Muscle layer of colon (tissue), 2 donors: ENCODE data around the gene TMEM208.

Experiments used
- H3K27ac ChIP-seq: one replicate; pipeline ENCODE4 v1.7.0; 2013; ENCODE audit warnings: low read depth, mild to moderate bottlenecking, low read length, moderate library complexity
- H3K27me3 ChIP-seq, 2 donors: one replicate each; pipeline ENCODE4 v1.7.0; 2013; ENCODE audit warnings: low read length in 2 of 2, mild to moderate bottlenecking in 2 of 2; ENCODE audit not compliant: insufficient read depth in 2 of 2, control insufficient read depth in 1 of 2
- H3K36me3 ChIP-seq: one replicate; pipeline ENCODE4 v1.7.0; 2013; ENCODE audit warnings: mild to moderate bottlenecking, low read length; ENCODE audit not compliant: insufficient read depth
- H3K4me1 ChIP-seq: one replicate; pipeline ENCODE4 v1.7.0; 2013; ENCODE audit warnings: mild to moderate bottlenecking, low read length; ENCODE audit not compliant: insufficient read depth
- H3K4me3 ChIP-seq, 2 donors: one replicate each; pipeline ENCODE4 v1.7.0; 2013; ENCODE audit warnings: low read length in 2 of 2, low read depth in 1 of 2, mild to moderate bottlenecking in 1 of 2, moderate library complexity in 1 of 2
- H3K9ac ChIP-seq: one replicate; pipeline ENCODE4 v1.7.0; 2013; ENCODE audit warnings: low read length
- H3K9me3 ChIP-seq: one replicate; pipeline ENCODE4 v1.7.0; 2013; ENCODE audit warnings: mild to moderate bottlenecking, low read length
- donor health status: abdominal sarcoma.
- donor health status: Adenocarcinoma of cecum.

The TMEM208 gene

DNA sequence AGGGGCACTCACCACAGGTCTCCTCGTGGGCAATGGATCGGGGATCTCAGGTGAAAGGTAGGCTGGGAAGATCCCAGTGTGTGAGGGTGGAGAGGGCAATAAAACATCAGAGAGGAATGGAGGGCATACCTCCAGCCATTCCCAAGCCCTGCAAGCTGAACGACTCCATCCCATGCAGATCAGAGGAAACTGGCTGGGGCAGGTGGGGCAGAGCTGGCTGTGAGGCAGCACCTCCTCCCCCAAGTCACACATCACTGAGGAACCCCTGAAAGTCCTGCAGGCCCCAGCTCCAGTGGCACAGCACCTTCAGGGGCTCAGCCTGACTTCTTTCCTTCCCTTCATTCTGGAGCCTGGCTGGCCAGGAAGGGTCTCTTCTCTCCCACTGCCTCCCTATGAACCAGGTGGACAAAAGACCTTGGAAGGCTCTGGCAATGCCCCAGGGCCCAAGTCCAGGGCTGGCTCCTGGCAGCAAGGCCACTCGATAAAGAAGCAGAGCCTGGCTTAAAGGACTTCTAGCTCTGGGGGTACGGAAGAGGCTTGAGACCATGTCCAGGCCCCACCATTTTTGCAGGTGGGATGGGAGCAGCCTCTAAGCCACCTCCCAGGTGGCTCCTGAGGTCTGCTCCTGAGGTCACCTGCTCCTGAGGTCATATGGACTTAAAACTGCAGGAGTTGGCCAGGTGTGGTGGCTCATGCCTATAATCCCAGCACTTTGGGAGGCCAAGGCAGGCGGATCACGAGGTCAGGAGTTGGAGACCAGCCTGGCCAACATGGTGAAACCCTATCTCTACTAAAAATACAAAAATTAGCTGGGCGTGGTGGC, 13.5 kb upstream of the TMEM208 start:
- H3K4me1 ChIP-seq = no peaks in the 10 kb centered on the region
- H3K9me3 ChIP-seq = no peaks in the 10 kb centered on the region
- no peak overlapping the region for H3K4me3 ChIP-seq
- no peak overlapping the region for H3K9ac ChIP-seq
- H3K27me3 ChIP-seq = no peaks in the 10 kb centered on the region
- H3K27ac ChIP-seq = no peak overlapping the region
- no peaks in the 10 kb centered on the region for H3K36me3 ChIP-seq

DNA sequence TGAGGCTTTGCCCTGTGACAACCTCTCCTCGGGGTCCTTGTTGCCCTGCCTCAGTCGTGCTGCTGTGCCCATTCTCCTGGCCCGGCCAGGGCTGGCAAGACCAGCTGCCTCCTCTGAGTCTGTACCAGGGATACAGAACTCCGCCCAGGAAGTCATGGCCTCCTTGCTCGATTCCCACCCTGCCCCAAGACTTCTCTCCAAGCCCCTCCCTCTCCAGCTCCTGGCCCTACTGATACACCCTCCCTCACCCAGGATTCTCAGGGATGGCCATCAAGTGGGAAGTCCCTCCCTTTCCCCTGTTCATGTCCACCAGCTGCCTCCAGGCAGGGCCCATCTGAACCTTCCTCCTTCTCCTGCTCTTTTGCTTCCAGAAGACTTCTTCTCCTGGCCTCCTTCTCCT, 11.2 kb upstream of the TMEM208 start:
- Histone ChIP-seq H3K4me3 (no peak overlapping the region), H3K9me3 (no peaks in the 10 kb centered on the region), H3K36me3 (no peaks in the 10 kb centered on the region), H3K27me3 (no peaks in the 10 kb centered on the region), H3K9ac (no peak overlapping the region), H3K4me1 (no peaks in the 10 kb centered on the region), H3K27ac (no peak overlapping the region)

DNA sequence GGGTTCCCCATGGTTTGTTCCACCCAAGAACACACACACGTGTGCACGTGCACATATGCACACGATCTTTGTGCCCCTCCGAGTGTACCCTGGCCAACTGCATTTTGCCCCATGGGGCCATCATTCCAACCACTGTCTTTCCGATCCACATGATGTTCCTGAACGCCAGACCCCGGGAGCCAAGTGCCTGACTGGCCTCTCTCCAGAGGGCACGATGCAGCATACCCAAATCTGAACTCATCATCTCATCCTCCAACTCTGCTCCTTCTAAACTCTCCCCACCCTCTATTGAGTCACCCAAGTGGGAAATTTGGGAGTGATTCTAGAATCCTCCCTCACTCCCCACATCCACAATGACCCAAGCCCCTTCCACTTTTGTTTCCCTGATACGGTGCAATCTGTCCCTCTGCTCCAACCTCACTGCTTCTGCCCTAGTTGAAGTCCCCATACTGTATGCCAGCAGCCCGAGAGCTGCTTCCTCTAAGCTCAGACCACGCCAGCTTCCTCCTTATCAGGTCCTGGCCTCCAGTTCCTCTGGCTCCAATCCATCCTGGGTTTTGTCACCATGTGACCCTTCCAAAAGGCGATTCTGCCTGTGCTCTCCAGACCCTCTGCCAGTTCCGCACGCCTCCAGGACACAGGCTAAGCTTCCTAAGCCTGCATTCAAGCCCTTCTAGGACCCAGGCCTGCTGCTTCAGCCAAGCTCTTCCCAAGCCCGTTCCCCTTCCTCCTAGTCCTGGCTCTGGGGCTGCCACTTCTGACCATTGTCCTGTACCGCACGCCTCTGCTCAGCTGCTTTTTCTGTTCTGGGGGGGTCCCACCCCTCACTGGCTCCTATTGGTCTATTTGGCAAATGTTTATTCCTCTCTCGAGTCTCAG, 10.1 kb upstream of the TMEM208 start:
- Histone ChIP-seq H3K4me3 (no peak overlapping the region), H3K9me3 (no peaks in the 10 kb centered on the region), H3K27me3 (no peaks in the 10 kb centered on the region), H3K9ac (no peak overlapping the region), H3K27ac (peak overlapping the region; percentile 44), H3K36me3 (no peaks in the 10 kb centered on the region), H3K4me1 (no peaks in the 10 kb centered on the region)

DNA sequence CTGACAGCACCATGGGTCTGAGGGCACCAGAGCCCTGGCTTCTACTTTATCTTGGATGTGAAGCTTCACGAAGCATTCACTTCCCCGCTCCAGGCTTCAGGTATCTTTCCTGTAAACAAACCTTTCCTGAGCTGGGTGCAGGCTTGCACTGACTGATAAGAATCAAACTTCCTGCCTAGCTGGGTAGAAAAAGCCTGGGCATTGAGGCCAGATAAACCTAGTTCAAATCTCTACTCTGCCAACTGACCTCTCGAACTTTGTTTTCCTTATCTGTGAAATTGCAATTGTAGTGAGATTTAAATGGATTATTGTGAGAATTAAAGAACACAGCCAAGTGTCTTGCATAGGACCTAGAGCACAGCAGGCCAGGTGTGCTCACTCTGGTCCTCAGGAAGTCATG, 2.9 kb upstream of the TMEM208 start:
- H3K4me1 ChIP-seq = peaks cover 20% of the 10 kb centered on the region
- peaks cover 12% of the 10 kb centered on the region for H3K36me3 ChIP-seq
- no peak overlapping the region for H3K4me3 ChIP-seq
- no peak overlapping the region for H3K9ac ChIP-seq
- no peaks in the 10 kb centered on the region for H3K9me3 ChIP-seq
- H3K27ac ChIP-seq = no peak overlapping the region
- H3K27me3 ChIP-seq = no peaks in the 10 kb centered on the region

DNA sequence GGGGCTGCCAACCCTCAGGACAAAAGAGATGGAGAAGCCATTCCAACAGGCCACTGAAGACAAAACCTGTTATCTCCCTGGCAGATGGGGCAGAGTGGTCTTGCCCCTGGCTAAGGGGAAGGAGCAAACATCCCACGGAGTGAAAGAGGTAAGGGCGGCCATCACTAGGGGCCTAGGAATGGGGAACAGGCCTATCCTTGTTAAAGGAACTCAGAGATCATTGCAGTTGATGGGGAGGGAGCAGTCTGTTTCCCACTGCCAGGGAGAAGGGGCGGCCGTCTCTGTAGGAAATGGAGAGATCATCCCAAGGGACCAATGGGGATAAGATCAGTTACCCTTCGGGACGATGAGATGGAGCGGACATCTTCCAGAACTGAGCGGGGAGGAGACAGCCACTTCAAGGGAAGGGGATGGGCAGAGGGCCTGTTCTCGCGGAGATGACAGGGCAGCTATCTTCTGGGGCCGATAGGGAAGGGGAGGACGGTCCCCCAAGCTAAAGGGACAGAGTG, 581 bp upstream of the TMEM208 start:
- H3K9ac ChIP-seq = peak overlapping the region; percentile 98
- H3K9me3 ChIP-seq = no peaks in the 10 kb centered on the region
- peaks cover 20% of the 10 kb centered on the region for H3K4me1 ChIP-seq
- H3K4me3 ChIP-seq = peak overlapping the region; percentile 95 to 100
- H3K36me3 ChIP-seq = peaks cover 33% of the 10 kb centered on the region
- peak overlapping the region; percentile 97 for H3K27ac ChIP-seq
- no peaks in the 10 kb centered on the region for H3K27me3 ChIP-seq

DNA sequence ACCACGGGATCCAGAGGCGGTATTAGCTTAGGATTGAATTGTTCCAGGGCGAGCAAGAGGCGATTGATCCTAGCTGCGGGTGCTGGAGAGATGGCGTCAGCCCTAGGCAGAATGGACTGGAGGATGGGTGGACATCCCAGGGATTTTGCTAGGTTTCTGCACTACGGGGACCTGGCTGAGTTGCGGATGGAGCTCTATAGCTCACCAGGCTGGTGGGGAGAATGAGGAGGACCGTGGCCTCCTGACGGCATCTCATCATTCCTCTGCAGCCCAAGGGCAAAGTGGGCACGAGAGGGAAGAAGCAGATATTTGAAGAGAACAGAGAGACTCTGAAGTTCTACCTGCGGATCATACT, 614 bp downstream of the TMEM208 start:
- H3K9me3 ChIP-seq = no peaks in the 10 kb centered on the region
- H3K27ac ChIP-seq = peak overlapping the region; percentile 97
- H3K4me1 ChIP-seq = peaks cover 20% of the 10 kb centered on the region
- H3K36me3 ChIP-seq = peaks cover 35% of the 10 kb centered on the region
- H3K27me3 ChIP-seq = no peaks in the 10 kb centered on the region
- H3K9ac ChIP-seq = peak overlapping the region; percentile 98
- peak overlapping the region; percentile 95 to 100 for H3K4me3 ChIP-seq

DNA sequence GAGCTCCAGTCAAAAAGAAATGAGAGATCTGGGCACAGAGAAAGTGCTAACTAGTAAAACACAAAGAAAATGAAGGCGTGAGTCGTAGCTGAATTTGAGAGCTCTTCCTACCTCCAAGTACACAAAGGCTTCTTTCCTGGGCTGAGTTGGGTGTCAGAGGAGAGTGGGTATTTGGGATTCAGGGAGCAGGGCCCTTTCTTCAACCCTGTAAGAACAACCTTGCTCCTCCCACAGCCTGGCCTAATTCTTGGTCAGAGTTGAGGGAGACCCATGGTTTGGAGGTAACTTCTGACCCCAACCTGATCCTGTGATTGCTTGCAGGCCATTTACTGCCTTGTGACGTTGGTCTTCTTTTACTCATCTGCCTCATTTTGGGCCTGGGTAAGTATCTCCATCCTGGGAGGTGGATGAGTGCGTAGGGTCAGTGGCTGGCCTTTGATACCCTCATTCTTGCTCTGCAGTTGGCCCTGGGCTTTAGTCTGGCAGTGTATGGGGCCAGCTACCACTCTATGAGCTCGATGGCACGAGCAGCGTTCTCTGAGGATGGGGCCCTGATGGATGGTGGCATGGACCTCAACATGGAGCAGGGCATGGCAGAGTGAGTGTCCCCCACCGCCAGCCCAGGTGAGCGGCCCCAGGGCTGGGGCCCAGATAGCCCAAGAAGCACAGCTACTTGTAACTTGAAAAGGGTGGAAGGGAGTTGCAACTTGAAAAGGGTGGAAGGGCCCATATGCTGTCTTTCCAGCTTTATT, 1.3 kb downstream of the TMEM208 start:
- peaks cover 20% of the 10 kb centered on the region for H3K4me1 ChIP-seq
- no peak overlapping the region for H3K27ac ChIP-seq
- H3K36me3 ChIP-seq = peaks cover 35% of the 10 kb centered on the region
- H3K27me3 ChIP-seq = no peaks in the 10 kb centered on the region
- H3K4me3 ChIP-seq = peak overlapping the region; percentile 95 to 100
- peak overlapping the region; percentile 98 for H3K9ac ChIP-seq
- H3K9me3 ChIP-seq = no peaks in the 10 kb centered on the region

DNA sequence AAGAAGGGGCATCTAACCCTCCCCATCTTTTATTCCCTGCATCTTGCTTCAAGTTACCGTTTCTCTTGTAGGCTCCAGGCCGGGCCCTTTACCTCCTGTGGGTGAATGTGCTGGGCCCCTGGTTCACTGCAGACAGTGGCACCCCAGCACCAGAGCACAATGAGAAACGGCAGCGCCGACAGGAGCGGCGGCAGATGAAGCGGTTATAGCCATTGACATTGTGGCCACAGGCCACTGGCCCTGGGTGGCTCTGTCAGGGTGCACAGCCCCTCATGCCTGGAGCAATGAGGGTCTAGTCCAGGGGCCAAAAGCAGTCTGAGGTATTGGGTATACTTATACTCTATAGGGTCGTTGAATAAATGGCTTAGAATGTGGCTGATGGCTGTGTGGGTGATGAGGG, 2.0 kb downstream of the TMEM208 start:
- H3K9me3 ChIP-seq = no peaks in the 10 kb centered on the region
- peaks cover 35% of the 10 kb centered on the region for H3K36me3 ChIP-seq
- H3K9ac ChIP-seq = no peak overlapping the region
- H3K4me3 ChIP-seq = no peak overlapping the region
- H3K27me3 ChIP-seq = no peaks in the 10 kb centered on the region
- peaks cover 20% of the 10 kb centered on the region for H3K4me1 ChIP-seq
- no peak overlapping the region for H3K27ac ChIP-seq

DNA sequence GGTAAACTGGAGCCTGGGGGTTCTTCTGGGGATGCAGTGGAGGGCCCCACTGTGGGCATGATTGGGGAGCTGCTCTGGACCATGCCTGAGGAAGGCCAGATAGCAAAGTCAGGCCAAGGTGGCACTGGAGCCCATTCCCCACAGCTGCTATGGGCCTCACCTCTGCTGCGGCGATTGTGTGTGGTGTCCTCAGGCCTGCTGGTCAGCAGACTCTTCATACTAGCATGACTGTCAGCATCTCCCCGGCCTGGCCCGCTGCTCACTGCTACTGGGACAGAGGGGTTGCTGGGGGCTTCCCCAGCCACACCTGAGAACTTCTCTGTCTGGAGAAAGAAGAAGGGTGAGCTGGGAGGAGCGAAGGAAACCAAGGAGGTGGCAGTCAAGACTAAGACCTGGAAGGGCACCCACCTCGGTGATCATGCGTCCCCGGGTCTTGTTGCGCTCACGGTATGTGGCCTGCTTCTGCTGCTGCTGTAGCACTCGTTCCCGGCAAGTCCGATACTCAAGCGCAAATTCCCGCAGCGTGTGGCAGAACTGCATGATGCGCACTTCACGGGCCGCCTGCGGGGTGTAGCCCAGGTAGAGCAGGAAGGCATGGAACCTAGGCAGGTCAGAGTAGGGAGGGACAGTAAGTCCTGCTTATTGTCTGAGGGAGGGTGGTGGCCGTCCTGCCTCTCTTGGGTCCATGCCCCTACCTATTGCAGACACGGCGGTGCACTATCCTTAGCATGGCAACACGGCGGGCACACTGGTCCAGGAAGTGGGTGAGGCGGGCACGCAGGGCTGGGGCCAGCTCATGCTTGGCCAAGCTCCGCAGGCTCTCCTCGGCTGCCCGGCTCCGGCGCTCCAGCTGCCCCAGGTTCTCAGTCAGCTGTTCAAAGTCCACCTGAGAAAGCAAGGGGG, 3.2 kb downstream of the TMEM208 start:
- no peaks in the 10 kb centered on the region for H3K27me3 ChIP-seq

DNA sequence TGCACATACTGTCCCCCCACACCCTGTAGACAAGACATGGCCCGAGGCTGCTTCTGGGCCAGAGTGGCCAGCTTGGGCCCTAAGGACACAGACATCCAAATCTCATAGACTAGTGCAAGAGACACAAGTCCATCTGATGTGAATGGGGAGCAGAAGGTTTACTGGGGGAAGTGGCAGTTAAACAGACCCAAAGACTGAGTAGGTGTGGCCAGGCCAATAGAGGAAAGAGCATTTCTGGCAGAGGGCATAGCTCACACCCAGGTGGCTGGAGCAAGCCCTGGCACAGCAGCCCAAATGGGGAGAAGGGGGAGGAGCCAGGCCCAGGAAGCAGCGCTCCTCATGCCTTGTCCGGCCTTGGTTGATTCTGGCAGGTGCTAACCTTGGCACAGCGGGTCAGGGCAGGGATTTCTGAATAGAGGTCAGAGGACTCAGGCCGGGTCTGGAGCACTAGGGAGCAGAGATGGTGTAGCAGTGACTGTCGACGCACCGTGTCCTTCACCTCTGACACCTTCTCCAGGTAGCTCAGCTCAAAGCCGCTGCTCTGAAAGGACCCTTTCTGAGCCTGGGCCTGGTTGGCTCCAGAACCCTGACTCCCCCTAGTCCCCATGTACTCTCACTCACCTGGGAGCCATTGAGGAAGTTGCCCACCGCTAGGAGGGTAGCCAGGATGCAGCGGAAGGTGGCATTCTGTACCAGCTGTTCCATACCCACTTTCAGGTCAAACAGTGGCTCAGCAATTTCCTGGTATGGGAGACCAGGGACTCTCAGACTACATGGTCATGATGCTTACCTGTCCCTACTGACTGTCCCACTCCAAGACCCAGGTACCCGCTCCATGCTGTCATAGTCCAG, 4.1 kb downstream of the TMEM208 start:
- Histone ChIP-seq H3K9me3 (no peaks in the 10 kb centered on the region), H3K27me3 (no peaks in the 10 kb centered on the region), H3K36me3 (peaks cover 40% of the 10 kb centered on the region), H3K4me1 (peaks cover 15% of the 10 kb centered on the region), H3K4me3 (no peak overlapping the region), H3K9ac (no peak overlapping the region), H3K27ac (no peak overlapping the region)

More for the DNA sequence above, 3.2 kb downstream of the TMEM208 start:
- Histone ChIP-seq H3K9ac (no peak overlapping the region), H3K36me3 (peaks cover 35% of the 10 kb centered on the region), H3K4me1 (peaks cover 20% of the 10 kb centered on the region), H3K4me3 (no peak overlapping the region), H3K9me3 (no peaks in the 10 kb centered on the region), H3K27ac (no peak overlapping the region)
